BLaER1 (cell line): ENCODE data around the gene HPS1.

ENCODE experiments used
- H3K27ac ChIP-seq: shearing (Covaris generic); formaldehyde crosslinking; 2 replicates; pipeline ENCODE4 v1.8.1; 2022
- H3K27me3 ChIP-seq: shearing (Covaris generic); formaldehyde crosslinking; 2 replicates; pipeline ENCODE4 v1.8.1; 2022
- H3K36me3 ChIP-seq: shearing (Covaris generic); formaldehyde crosslinking; 2 replicates; pipeline ENCODE4 v1.8.1; 2022
- H3K4me1 ChIP-seq: shearing (Covaris generic); formaldehyde crosslinking; 2 replicates; pipeline ENCODE4 v1.8.1; 2022
- H3K4me2 ChIP-seq: shearing (Covaris generic); formaldehyde crosslinking; 2 replicates; pipeline ENCODE4 v1.8.1; 2022
- H3K4me3 ChIP-seq: shearing (Covaris generic); formaldehyde crosslinking; 2 replicates; pipeline ENCODE4 v1.8.1; 2022
- H3K9ac ChIP-seq: shearing (Covaris generic); formaldehyde crosslinking; 2 replicates; pipeline ENCODE4 v1.8.1; 2022
- H3K9me3 ChIP-seq: shearing (Covaris generic); formaldehyde crosslinking; 2 replicates; pipeline ENCODE4 v1.8.1; 2022
- H4K20me1 ChIP-seq: shearing (Covaris generic); formaldehyde crosslinking; 2 replicates; pipeline ENCODE4 v1.8.1; 2022
- Cebpa-rat ChIP-seq: shearing (Covaris generic); IDR thresholded peaks from 2 replicates; pipeline ENCODE4 v1.8.1; 2022

HPS1 gene

GRCh38 chr10:98433881-98434732, 12.6 kb downstream of the HPS1 start:
- TF ChIP-seq Cebpa-rat = no peak
- Histone ChIP-seq H3K36me3 (peaks cover 97% of the 10 kb centered on the region), H4K20me1 (0 out of 2 replicates have a peak, but pooled peaks cover 13% of the 10 kb centered on the region), H3K27ac (no peak overlapping the region), H3K4me1 (no peaks in the 10 kb centered on the region), H3K9me3 (peaks cover 30% of the 10 kb centered on the region), H3K4me3 (no peak overlapping the region), H3K9ac (no peak overlapping the region), H3K4me2 (no peak overlapping the region), H3K27me3 (no peaks in the 10 kb centered on the region)

DNA sequence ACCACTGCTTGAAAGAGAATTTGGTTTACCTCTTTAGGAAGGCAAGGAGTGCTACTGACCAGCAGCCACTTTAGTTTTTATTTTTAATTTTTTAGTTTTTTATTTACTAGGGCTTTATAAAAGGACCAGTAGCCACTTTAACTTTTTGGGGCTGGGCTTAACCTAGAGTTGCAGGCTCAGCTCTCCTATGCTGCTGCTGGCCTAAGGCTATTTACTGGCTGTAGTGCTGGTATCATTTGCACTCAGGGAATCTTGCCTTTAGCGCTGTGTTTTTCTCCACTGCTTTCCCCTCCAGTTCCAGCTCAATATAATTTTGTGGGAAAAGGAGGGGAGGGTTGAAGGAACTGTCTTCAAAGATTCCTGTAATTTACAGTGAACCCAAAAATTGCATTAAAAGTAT, 13.4 kb downstream of the HPS1 start:
- H3K4me2 ChIP-seq = no peak overlapping the region
- no peaks in the 10 kb centered on the region for H3K4me1 ChIP-seq
- peaks cover 30% of the 10 kb centered on the region for H3K9me3 ChIP-seq

DNA sequence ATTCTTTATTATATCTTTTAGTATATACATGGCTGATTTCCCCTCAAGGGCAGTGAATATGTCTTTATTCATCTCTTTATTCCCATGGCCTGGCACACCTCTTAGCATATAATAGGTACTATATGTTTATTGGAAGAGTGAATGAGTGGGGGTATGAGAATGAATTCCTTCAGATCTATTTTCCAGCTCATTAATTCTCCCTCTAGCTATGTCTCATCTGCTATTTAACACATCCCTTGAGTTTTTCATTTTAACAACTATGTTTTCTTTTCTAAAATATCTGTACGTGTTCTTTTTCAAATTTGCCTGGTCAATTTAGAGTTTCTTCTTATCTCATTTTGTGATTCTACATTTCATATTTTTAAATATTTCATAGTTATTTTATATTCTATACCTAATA, 14.4 kb downstream of the HPS1 start:
- no peak overlapping the region for H3K4me2 ChIP-seq
- H3K27ac ChIP-seq = no peak overlapping the region
- no peaks in the 10 kb centered on the region for H3K4me1 ChIP-seq
- TF ChIP-seq Cebpa-rat = no peak
- H3K9me3 ChIP-seq = peaks cover 30% of the 10 kb centered on the region
- peaks cover 96% of the 10 kb centered on the region for H3K36me3 ChIP-seq
- no peak overlapping the region for H3K9ac ChIP-seq
- H4K20me1 ChIP-seq = 0 out of 2 replicates have a peak, but pooled peaks cover 7% of the 10 kb centered on the region
- no peaks in the 10 kb centered on the region for H3K27me3 ChIP-seq
- no peak overlapping the region for H3K4me3 ChIP-seq

More for the DNA sequence above, 13.4 kb downstream of the HPS1 start:
- no peaks in the 10 kb centered on the region for H3K27me3 ChIP-seq
- H3K27ac ChIP-seq = no peak overlapping the region
- no peak for TF ChIP-seq Cebpa-rat
- H3K36me3 ChIP-seq = peaks cover 96% of the 10 kb centered on the region
- no peak overlapping the region for H3K9ac ChIP-seq
- H4K20me1 ChIP-seq = 0 out of 2 replicates have a peak, but pooled peaks cover 8% of the 10 kb centered on the region
- H3K4me3 ChIP-seq = no peak overlapping the region

GRCh38 chr10:98431016-98431415, 15.7 kb downstream of the HPS1 start:
- Histone ChIP-seq H4K20me1 (no peaks in the 10 kb centered on the region; the same call in 1 of the 2 replicates), H3K9me3 (peaks cover 30% of the 10 kb centered on the region), H3K4me3 (no peak overlapping the region), H3K27me3 (no peaks in the 10 kb centered on the region), H3K4me2 (no peak overlapping the region), H3K4me1 (no peaks in the 10 kb centered on the region), H3K36me3 (peaks cover 99% of the 10 kb centered on the region), H3K9ac (no peak overlapping the region), H3K27ac (no peak overlapping the region)
- no peak for TF ChIP-seq Cebpa-rat

DNA sequence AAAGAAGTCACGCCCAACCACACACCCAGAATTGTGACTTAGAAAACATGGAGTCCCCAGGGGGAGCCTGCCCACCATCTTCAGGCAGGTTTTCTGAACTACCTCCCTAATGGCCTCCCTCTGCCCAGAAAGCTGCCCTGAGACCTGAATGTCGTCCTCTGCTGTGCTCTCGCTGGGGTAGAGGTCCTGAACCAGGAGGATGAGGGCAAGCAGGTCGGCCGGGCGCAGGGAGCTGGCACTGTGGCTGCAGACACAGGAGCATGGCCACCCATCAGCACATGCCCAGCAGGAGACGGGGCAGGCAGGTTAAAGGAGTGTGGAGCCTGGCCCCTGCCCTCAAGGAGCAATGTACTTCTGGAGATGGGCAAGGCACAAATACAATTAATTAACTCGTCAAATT, 16.3 kb downstream of the HPS1 start:
- TF ChIP-seq Cebpa-rat = no peak
- Histone ChIP-seq H3K36me3 (peaks cover 99% of the 10 kb centered on the region), H3K9me3 (peaks cover 30% of the 10 kb centered on the region), H3K4me3 (no peak overlapping the region), H3K27me3 (no peaks in the 10 kb centered on the region), H3K4me2 (no peak overlapping the region), H3K4me1 (no peaks in the 10 kb centered on the region), H4K20me1 (no peaks in the 10 kb centered on the region; the same call in 1 of the 2 replicates), H3K27ac (no peak overlapping the region), H3K9ac (no peak overlapping the region)

GRCh38 chr10:98429320-98430072, 17.2 kb downstream of the HPS1 start:
- H3K9ac ChIP-seq = no peak overlapping the region
- H3K9me3 ChIP-seq = peaks cover 26% of the 10 kb centered on the region
- H3K27ac ChIP-seq = no peak overlapping the region
- H3K27me3 ChIP-seq = no peaks in the 10 kb centered on the region
- H3K4me3 ChIP-seq = no peak overlapping the region
- no peaks in the 10 kb centered on the region for H3K4me1 ChIP-seq
- H3K36me3 ChIP-seq = peaks cover 99% of the 10 kb centered on the region
- no peak overlapping the region for H3K4me2 ChIP-seq
- H4K20me1 ChIP-seq = no peaks in the 10 kb centered on the region; the same call in 1 of the 2 replicates
- no peak for TF ChIP-seq Cebpa-rat

- Histone ChIP-seq H3K9ac (no peak overlapping the region), H3K36me3 (peaks cover 97% of the 10 kb centered on the region), H3K9me3 (peaks cover 2% of the 10 kb centered on the region), H3K27me3 (no peaks in the 10 kb centered on the region), H3K4me1 (no peaks in the 10 kb centered on the region), H3K27ac (no peak overlapping the region), H3K4me2 (no peak overlapping the region), H3K4me3 (no peak overlapping the region), H4K20me1 (no peaks in the 10 kb centered on the region; the same call in 1 of the 2 replicates)
- no peak for TF ChIP-seq Cebpa-rat
Observed at GRCh38 chr10:98427011-98427515, 19.7 kb downstream of the HPS1 start.

DNA sequence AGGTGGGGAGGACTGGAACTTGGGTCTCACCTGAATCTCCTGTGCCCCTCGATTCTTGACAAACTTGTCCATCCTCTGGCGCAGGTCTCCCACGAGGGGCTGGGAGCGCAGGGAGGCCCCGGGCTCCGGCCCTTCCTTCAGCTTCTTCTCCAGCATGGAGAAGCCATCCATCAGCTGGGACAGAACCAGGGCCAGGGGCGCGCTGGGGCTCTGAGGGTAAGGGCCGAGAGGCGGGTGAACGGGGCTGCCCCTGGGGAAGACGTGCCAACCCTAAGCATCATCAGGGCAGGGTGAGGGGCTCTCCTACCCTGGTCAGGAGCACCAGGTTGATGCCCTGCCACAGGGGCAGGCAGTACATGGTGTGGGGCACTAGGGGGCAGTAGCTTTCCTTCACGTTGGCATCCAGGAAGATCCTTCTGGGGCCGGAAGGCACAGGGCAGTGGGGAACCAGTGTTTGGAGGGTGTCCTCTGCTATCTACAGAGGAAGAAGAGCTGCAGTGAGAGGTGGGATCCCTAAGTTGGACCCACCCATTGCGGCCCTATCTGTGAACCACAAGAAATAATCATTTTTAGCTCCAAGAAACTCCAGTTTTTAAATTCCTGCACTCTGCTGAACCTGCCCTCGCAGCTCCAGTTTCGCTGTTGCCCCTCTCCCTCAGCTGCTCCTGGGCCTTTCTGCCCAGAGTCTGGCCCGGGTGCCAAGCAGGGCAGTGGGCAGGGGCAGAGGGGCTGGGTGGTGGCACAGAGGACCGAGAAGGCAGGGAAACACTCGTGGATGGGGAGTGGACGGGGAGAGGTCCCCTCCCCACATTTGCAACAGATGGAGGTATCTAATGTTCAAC, 21.0 kb downstream of the HPS1 start:
- Histone ChIP-seq H3K4me2 (no peak overlapping the region), H3K9me3 (no peaks in the 10 kb centered on the region), H3K27ac (no peak overlapping the region), H3K4me3 (no peak overlapping the region), H3K9ac (no peak overlapping the region; the same call in 1 of the 2 replicates), H3K4me1 (peaks cover 6% of the 10 kb centered on the region), H3K27me3 (no peaks in the 10 kb centered on the region), H4K20me1 (no peaks in the 10 kb centered on the region; the same call in 1 of the 2 replicates), H3K36me3 (peaks cover 89% of the 10 kb centered on the region)
- TF ChIP-seq Cebpa-rat = no peak
